WERI-Rb-1 (cell line): ENCODE results near the gene ZNF783.

Experiments used
- DNase-seq: peaks from one replicate; pipeline ENCODE4 v3.0.0-alpha.2; 2020
- H3K27ac ChIP-seq: fragments of 250-450 bp; sonication (Bioruptor Pico); 2 replicates; pipeline ENCODE4 v1.5.1; 2020; ENCODE audit warnings: mild to moderate bottlenecking, moderate library complexity
- H3K27me3 ChIP-seq: fragments of 250-450 bp; sonication (Bioruptor Pico); 2 replicates; pipeline ENCODE4 v1.5.1; 2021; ENCODE audit warnings: mild to moderate bottlenecking, low read depth, moderate library complexity; ENCODE audit not compliant: insufficient read depth, severe bottlenecking
- H3K36me3 ChIP-seq: fragments of 250-450 bp; sonication (Bioruptor Pico); 2 replicates; pipeline ENCODE4 v1.5.1; 2020; ENCODE audit warnings: mild to moderate bottlenecking, moderate library complexity
- H3K4me3 ChIP-seq: 2 replicates; pipeline ENCODE4 v1.5.1; 2011; ENCODE audit warnings: low read depth, mild to moderate bottlenecking, control low read depth, low read length
- H3K9me3 ChIP-seq: fragments of 250-450 bp; sonication (Bioruptor Pico); 2 replicates; pipeline ENCODE4 v1.5.1; 2021; ENCODE audit warnings: mild to moderate bottlenecking, moderate library complexity; ENCODE audit not compliant: severe bottlenecking
- CTCF ChIP-seq: IDR thresholded peaks from 2 replicates; pipeline ENCODE4 v1.5.1; 2011; ENCODE audit warnings: low read depth, mild to moderate bottlenecking, control low read depth, inconsistent platforms, low read length

The ZNF783 gene

GRCh38 chr7:149238051-149238450 is 23.9 kb upstream of the ZNF783 start:
- no peak for TF ChIP-seq CTCF
- Histone ChIP-seq H3K4me3 (no peak overlapping the region), H3K9me3 (no peaks in the 10 kb centered on the region), H3K36me3 (peaks cover 3% of the 10 kb centered on the region; the same call in 1 of the 2 replicates), H3K27me3 (no peaks in the 10 kb centered on the region), H3K27ac (no peak overlapping the region)
- DNase-seq: no peak

- peak; percentile 93 for DNase-seq
- Histone ChIP-seq H3K9me3 (no peaks in the 10 kb centered on the region), H3K27ac (peak within 1 kb of the TSS; percentile 65), H3K4me3 (peak within 1 kb of the TSS; percentile 87), H3K27me3 (no peaks in the 10 kb centered on the region), H3K36me3 (peaks cover 3% of the 10 kb centered on the region; the same call in 1 of the 2 replicates)
- TF ChIP-seq CTCF: peak; percentile 89
Measured at GRCh38 chr7:149239345-149240143, 22.5 kb upstream of the ZNF783 start, which contains the start of gene ZNF212. Gene ZNF212 (plus strand): TSS chr7:149239651. CDS start chr7:149239779, 128 bp downstream.

- Histone ChIP-seq H3K4me3 (peak overlapping the region; percentile 87), H3K9me3 (no peaks in the 10 kb centered on the region), H3K36me3 (peaks cover 3% of the 10 kb centered on the region; the same call in 1 of the 2 replicates), H3K27ac (no peak overlapping the region), H3K27me3 (no peaks in the 10 kb centered on the region)
- TF ChIP-seq CTCF: no peak
- no peak for DNase-seq
Measured at GRCh38 chr7:149240637-149241036, 21.4 kb upstream of the ZNF783 start.

GRCh38 chr7:149241696-149242095 is 20.3 kb upstream of the ZNF783 start:
- Histone ChIP-seq H3K9me3 (no peaks in the 10 kb centered on the region), H3K36me3 (peaks cover 7% of the 10 kb centered on the region; the same call in 1 of the 2 replicates), H3K27ac (no peak overlapping the region), H3K27me3 (no peaks in the 10 kb centered on the region), H3K4me3 (no peak overlapping the region)
- no peak for TF ChIP-seq CTCF
- no peak for DNase-seq

GRCh38 chr7:149245244-149245643 is 16.8 kb upstream of the ZNF783 start:
- no peak for DNase-seq
- no peak for TF ChIP-seq CTCF
- peaks cover 9% of the 10 kb centered on the region for H3K36me3 ChIP-seq
- H3K27ac ChIP-seq: no peak overlapping the region
- no peaks in the 10 kb centered on the region for H3K27me3 ChIP-seq
- no peak overlapping the region for H3K4me3 ChIP-seq
- no peaks in the 10 kb centered on the region for H3K9me3 ChIP-seq

GRCh38 chr7:149245744-149246143 is 16.3 kb upstream of the ZNF783 start:
- Histone ChIP-seq H3K27me3 (no peaks in the 10 kb centered on the region), H3K9me3 (no peaks in the 10 kb centered on the region), H3K4me3 (no peak overlapping the region), H3K27ac (no peak overlapping the region), H3K36me3 (peaks cover 13% of the 10 kb centered on the region)
- no peak for TF ChIP-seq CTCF
- DNase-seq: no peak
